GM15510 (cell line): Measurements from ENCODE around the gene INO80E.

Experiments
- POLR2A ChIP-seq: IDR thresholded peaks from 3 replicates; pipeline ENCODE4 v1.6.1; 2011; ENCODE audit warnings: borderline replicate concordance; ENCODE audit not compliant: insufficient read length; ENCODE audit errors: extremely low read depth

The INO80E gene

GRCh38 chr16:29995911-29996765, at the start of gene INO80E:
Gene INO80E, plus strand, starts transcription at chr16:29996241. Its CDS starts 70 bp downstream, at chr16:29996311.
- TF ChIP-seq POLR2A: peak; percentile 70

GRCh38 chr16:29947897-29948296, 48.1 kb upstream of the INO80E start:
- no peak for TF ChIP-seq POLR2A

GRCh38 chr16:29950806-29951461, 45.1 kb upstream of the INO80E start:
- no peak for TF ChIP-seq POLR2A

- TF ChIP-seq POLR2A: no peak
Measured at GRCh38 chr16:29951625-29952365, 44.2 kb upstream of the INO80E start.

GRCh38 chr16:29958756-29959155, 37.3 kb upstream of the INO80E start:
- TF ChIP-seq POLR2A: no peak

- no peak for TF ChIP-seq POLR2A
Measured at GRCh38 chr16:29959293-29959692, 36.7 kb upstream of the INO80E start.

GRCh38 chr16:29961127-29961478, 34.9 kb upstream of the INO80E start:
- TF ChIP-seq POLR2A: no peak

- peak; percentile 81 for TF ChIP-seq POLR2A
Measured at GRCh38 chr16:29961479-29962343, 34.3 kb upstream of the INO80E start, which contains the start of gene TMEM219. Gene TMEM219, plus strand, starts transcription at chr16:29962079. Its CDS starts 1,065 bp downstream, at chr16:29963144.

- no peak for TF ChIP-seq POLR2A
Measured at GRCh38 chr16:29962344-29962994, 33.6 kb upstream of the INO80E start.

GRCh38 chr16:29963021-29963743, 32.9 kb upstream of the INO80E start:
- TF ChIP-seq POLR2A: no peak

GRCh38 chr16:29968205-29968604, 27.8 kb upstream of the INO80E start:
- TF ChIP-seq POLR2A: no peak

GRCh38 chr16:29971304-29971703, 24.7 kb upstream of the INO80E start:
- TF ChIP-seq POLR2A: no peak

- no peak for TF ChIP-seq POLR2A
Measured at GRCh38 chr16:29972500-29972899, 23.5 kb upstream of the INO80E start.

GRCh38 chr16:29972992-29973383, 23.1 kb upstream of the INO80E start:
- TF ChIP-seq POLR2A: no peak
